B cell (primary cell): Measurements from ENCODE around the gene AKR1C4.
"Not testable (repeated sequence)": the region's sequence is repeated elsewhere in the genome, so short reads cannot be mapped to it uniquely, and the experiment has no call there.

Experiments used
- CTCF ChIP-seq: fragments of 200-600 bp; IDR thresholded peaks from one replicate; pipeline ENCODE4 v1.8.0; 2022; ENCODE audit warnings: antibody characterized with exemption, mild to moderate bottlenecking
- EZH2 ChIP-seq: IDR thresholded peaks from 2 replicates; pipeline ENCODE4 v1.6.1; 2012; ENCODE audit warnings: borderline replicate concordance, low read depth, mild to moderate bottlenecking, moderate library complexity, low read length; ENCODE audit not compliant: insufficient read depth, poor library complexity, severe bottlenecking

- TF ChIP-seq CTCF, EZH2: not testable (repeated sequence)
Observed at GRCh38 chr10:5222942-5223341, 26.3 kb downstream of the AKR1C4 start.
